ENCODE measurements around the gene AGPAT1.

DNA sequence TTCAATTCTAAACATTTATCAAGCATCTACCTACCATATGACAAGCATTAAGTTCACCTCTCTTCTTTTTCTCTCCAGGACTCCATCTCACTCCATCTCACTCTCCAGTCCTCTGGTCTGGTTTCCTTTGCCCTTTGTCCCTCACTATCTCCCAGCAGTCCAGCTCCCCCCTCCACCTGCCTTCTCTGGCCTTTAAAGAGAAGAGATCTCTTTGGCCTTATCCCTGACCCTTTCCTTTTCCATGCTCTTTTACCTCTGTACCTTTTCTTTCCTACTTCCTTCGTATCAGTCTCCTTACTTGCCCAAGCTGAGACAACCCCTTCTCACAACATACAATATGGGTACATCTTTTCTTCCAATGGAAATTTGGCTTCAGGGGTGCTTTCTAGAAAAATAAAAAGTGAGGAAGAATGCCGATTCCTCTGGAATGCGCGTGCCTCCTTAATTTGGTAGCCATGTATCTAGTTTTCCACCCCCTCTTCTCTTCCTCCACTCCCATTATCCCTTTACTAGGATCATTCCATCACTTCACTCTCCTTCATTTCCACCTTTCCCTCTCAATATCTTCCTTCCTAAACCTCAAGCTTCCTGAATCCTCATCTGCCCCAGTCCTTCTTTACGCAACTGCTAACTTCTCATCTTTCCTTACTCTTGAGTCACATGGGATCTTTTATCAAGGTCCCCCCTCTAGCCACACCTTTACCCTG, 745 bp upstream of the AGPAT1 start:
- TF ChIP-seq, protein P1, sequence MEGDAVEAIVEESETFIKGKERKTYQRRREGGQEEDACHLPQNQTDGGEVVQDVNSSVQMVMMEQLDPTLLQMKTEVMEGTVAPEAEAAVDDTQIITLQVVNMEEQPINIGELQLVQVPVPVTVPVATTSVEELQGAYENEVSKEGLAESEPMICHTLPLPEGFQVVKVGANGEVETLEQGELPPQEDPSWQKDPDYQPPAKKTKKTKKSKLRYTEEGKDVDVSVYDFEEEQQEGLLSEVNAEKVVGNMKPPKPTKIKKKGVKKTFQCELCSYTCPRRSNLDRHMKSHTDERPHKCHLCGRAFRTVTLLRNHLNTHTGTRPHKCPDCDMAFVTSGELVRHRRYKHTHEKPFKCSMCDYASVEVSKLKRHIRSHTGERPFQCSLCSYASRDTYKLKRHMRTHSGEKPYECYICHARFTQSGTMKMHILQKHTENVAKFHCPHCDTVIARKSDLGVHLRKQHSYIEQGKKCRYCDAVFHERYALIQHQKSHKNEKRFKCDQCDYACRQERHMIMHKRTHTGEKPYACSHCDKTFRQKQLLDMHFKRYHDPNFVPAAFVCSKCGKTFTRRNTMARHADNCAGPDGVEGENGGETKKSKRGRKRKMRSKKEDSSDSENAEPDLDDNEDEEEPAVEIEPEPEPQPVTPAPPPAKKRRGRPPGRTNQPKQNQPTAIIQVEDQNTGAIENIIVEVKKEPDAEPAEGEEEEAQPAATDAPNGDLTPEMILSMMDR (optimal IDR thresholded peaks at IDR 0.05 in 1 of 3, IDR thresholded peaks at IDR 0.05 in 1 of 3, conservative IDR thresholded peaks at IDR 0.05 in 1 of 3; ENCODE audit: extremely low read depth in 1 of 3, insufficient read depth in 2 of 3, low read length in 3 of 3), result no peak
- TF ChIP-seq EZH2 (IDR thresholded peaks at IDR 0.05; ENCODE audit: low read length), result no peak

Measured in keratinocyte (primary cell).